Right lobe of liver (tissue), 4 donors: Measurements from ENCODE around the gene TPRX1.

ENCODE experiments used
- CTCF ChIP-seq, 4 donors: fragments of 200-600 bp in 3 of 4; fragments of 450-650 bp in 1 of 4; IDR thresholded peaks; one replicate each; pipeline versions ENCODE4 v1.5.1 to v1.8.0; 2016 to 2022; ENCODE audit warnings: antibody characterized with exemption in 4 of 4, mild to moderate bottlenecking in 2 of 4
- POLR2A ChIP-seq: fragments of 450-650 bp; IDR thresholded peaks from one replicate; pipeline ENCODE4 v1.6.1; 2017; ENCODE audit warnings: antibody characterized with exemption, mild to moderate bottlenecking
- donor health status: DM: no; HTN: no; CAD: no.
- donor health status: DM: no; HTN: no; CAD: no.
- donor health status: DM: no; HTN: yes; CAD: no.

DNA sequence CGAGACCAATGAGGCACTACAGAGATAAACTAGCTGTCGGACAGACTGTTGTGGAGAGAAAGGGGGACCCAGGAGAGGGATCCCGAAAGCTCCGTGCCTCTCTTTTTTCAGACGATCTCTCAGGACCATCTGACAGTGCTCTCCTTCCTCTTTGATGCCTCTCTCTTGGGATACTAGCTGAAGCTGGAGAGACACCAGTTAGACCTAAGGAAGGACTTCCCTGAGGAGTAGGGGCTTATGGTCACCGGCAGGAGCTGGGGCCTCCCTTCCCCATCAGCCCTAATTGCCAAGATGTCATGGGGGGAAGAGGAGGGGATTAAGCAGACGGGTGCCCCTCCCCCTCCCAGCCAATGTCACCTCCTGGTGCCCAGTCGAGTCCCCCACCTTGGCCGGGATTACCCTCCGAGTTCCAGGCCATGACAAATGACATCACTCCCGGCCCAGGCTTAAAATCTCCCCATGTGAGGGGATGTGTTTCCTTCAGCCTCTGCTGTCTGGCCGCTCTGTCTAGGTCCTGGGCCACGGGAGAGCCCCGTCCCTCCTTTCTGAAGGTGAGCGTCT lies 17.2 kb upstream of the TPRX1 start, which contains the start of gene CRX:
- TF ChIP-seq CTCF (IDR thresholded peaks at IDR 0.05) (no peak), POLR2A (no peak)
